T-helper 1 cell treated with Interleukin-12 subunit alpha and Interleukin-12 subunit beta and Interleukin-4 antibody, amounts not matched to agents 30 ng/mL and 1 ng/mL, for 36 hours (primary cell): Measurements from ENCODE around the gene LTBR. TPM values are rescaled to one million over a fixed set of nuclear protein-coding genes. Genes with fewer than 3 reads are reported as not detected.

Experiments
- total RNA-seq: library from RNA; stranded (reverse); gene quantifications from 2 replicates; pipeline ENCODE4 v1.2.3, GENCODE V29; 2022

LTBR gene
- total RNA-seq, 1 donor from 2014 or later: 1.0 TPM

Other genes with a start within 250 kb of the LTBR start
- 29.7 and 30.8 TPM in 2 replicates for gene CD9, start 183.8 kb upstream of the LTBR start, total RNA-seq
- gene PLEKHG6, start 73.5 kb upstream of the LTBR start, total RNA-seq: not detected in 2 replicates
- 56.4 and 60.2 TPM in 2 replicates for gene TNFRSF1A, start 42.1 kb upstream of the LTBR start, total RNA-seq
- 0.07 TPM in 1 of 2 replicates, not detected in the other for gene SCNN1A, start 8.6 kb upstream of the LTBR start, total RNA-seq
- 88.3 and 89.8 TPM in 2 replicates for gene CD27, start 60.8 kb downstream of the LTBR start, total RNA-seq
- gene TAPBPL, start 67.9 kb downstream of the LTBR start, total RNA-seq: 63.1 and 72.0 TPM in 2 replicates
- gene VAMP1, start 86.5 kb downstream of the LTBR start, total RNA-seq: 39.9 and 44.7 TPM in 2 replicates
- gene MRPL51, start 109.1 kb downstream of the LTBR start, total RNA-seq: 195 and 201 TPM in 2 replicates
- 112 and 123 TPM in 2 replicates for gene NCAPD2, start 109.9 kb downstream of the LTBR start, total RNA-seq
- 3,817 and 3,902 TPM in 2 replicates for gene GAPDH, start 150.4 kb downstream of the LTBR start, total RNA-seq
- gene IFFO1, start 171.9 kb downstream of the LTBR start, total RNA-seq: 29.1 and 29.9 TPM in 2 replicates
- 93.7 and 97.0 TPM in 2 replicates for gene NOP2, start 184.1 kb downstream of the LTBR start, total RNA-seq
- gene CHD4, start 223.2 kb downstream of the LTBR start, total RNA-seq: 294 and 309 TPM in 2 replicates